ENCODE measurements around the gene NDUFB5. TPM values are rescaled to one million over a fixed set of nuclear protein-coding genes. Genes with fewer than 3 reads are reported as not detected.
A peak's percentile ranks its signal among the peaks of the same experiment; 100 is the strongest.

The NDUFB5 gene
- total and polyA plus RNA-seq, 4 donors: 44.8 to 149 (median 73.2) TPM

GRCh38 chr3:179653096-179653797 is 48.7 kb downstream of the NDUFB5 start:
- H3K36me3 ChIP-seq (ENCODE audit: control insufficient read depth in 4 of 4, insufficient read depth in 4 of 4, low read length in 4 of 4): no peaks in the 10 kb centered on the region
- no peak for TF ChIP-seq CTCF (IDR thresholded peaks at IDR 0.05; ENCODE audit: control extremely low read depth, extremely low read depth)
- no peaks in the 10 kb centered on the region for H3K9me3 ChIP-seq (ENCODE audit: control insufficient read depth in 4 of 4, insufficient read depth in 3 of 4, low read length in 3 of 4)
- DNase-seq (peak; percentile 85 to 88 (median 87)), ATAC-seq (ENCODE audit: insufficient read depth, low FRiP score) (peak; percentile 75)
- peaks cover 0 to 10% (median 6%) of the 10 kb centered on the region in 5 donors for H3K4me1 ChIP-seq (ENCODE audit: control insufficient read depth in 5 of 5, insufficient read depth in 5 of 5, low read length in 5 of 5)
- peak overlapping the region; percentile 84 for H3K4me3 ChIP-seq
- H3K27me3 ChIP-seq (ENCODE audit: control insufficient read depth in 3 of 3, insufficient read depth in 3 of 3, low read length in 2 of 3): no peaks in the 10 kb centered on the region
- peak overlapping the region; percentile 76 to 84 for H3K9ac ChIP-seq (ENCODE audit: insufficient read depth in 1 of 2, low read length in 2 of 2)
- WGBS, 2 donors: 0% methylated on average over 72 to 77 of the region's 77 CpGs
- peak overlapping the region; percentile 93 to 95 for H3K27ac ChIP-seq (ENCODE audit: low read depth in 1 of 2, low read length in 1 of 2)

GRCh38 chr3:179655236-179655635 is 50.6 kb downstream of the NDUFB5 start:
- 73 to 87% methylated on average over 2 of the region's 2 CpGs for WGBS, 2 donors
- no peaks in the 10 kb centered on the region for H3K27me3 ChIP-seq (ENCODE audit: control insufficient read depth in 3 of 3, insufficient read depth in 3 of 3, low read length in 2 of 3)
- no peak for TF ChIP-seq CTCF (IDR thresholded peaks at IDR 0.05; ENCODE audit: control extremely low read depth, extremely low read depth)
- no peaks in the 10 kb centered on the region for H3K36me3 ChIP-seq (ENCODE audit: control insufficient read depth in 4 of 4, insufficient read depth in 4 of 4, low read length in 4 of 4)
- H3K4me3 ChIP-seq: no peak overlapping the region
- H3K9ac ChIP-seq (ENCODE audit: insufficient read depth in 1 of 2, low read length in 2 of 2): no peak overlapping the region
- ATAC-seq (ENCODE audit: insufficient read depth, low FRiP score) (no peak), DNase-seq (no peak)
- H3K9me3 ChIP-seq (ENCODE audit: control insufficient read depth in 4 of 4, insufficient read depth in 3 of 4, low read length in 3 of 4): no peaks in the 10 kb centered on the region
- peaks cover 0 to 10% (median 8%) of the 10 kb centered on the region in 5 donors for H3K4me1 ChIP-seq (ENCODE audit: control insufficient read depth in 5 of 5, insufficient read depth in 5 of 5, low read length in 5 of 5)
- peak overlapping the region in 1 of 2 donors; percentile 79 for H3K27ac ChIP-seq (ENCODE audit: low read depth in 1 of 2, low read length in 1 of 2)

GRCh38 chr3:179658606-179659005 is 54.0 kb downstream of the NDUFB5 start:
- DNase-seq (no peak), ATAC-seq (ENCODE audit: insufficient read depth, low FRiP score) (no peak)
- no peak overlapping the region for H3K27ac ChIP-seq (ENCODE audit: low read depth in 1 of 2, low read length in 1 of 2)
- peaks cover 0 to 27% (median 5%) of the 10 kb centered on the region in 5 donors for H3K4me1 ChIP-seq (ENCODE audit: control insufficient read depth in 5 of 5, insufficient read depth in 5 of 5, low read length in 5 of 5)
- no peaks in the 10 kb centered on the region for H3K36me3 ChIP-seq (ENCODE audit: control insufficient read depth in 4 of 4, insufficient read depth in 4 of 4, low read length in 4 of 4)
- no peak overlapping the region for H3K9ac ChIP-seq (ENCODE audit: insufficient read depth in 1 of 2, low read length in 2 of 2)
- no peaks in the 10 kb centered on the region for H3K9me3 ChIP-seq (ENCODE audit: control insufficient read depth in 4 of 4, insufficient read depth in 3 of 4, low read length in 3 of 4)
- no peak for TF ChIP-seq CTCF (IDR thresholded peaks at IDR 0.05; ENCODE audit: control extremely low read depth, extremely low read depth)
- no peak overlapping the region for H3K4me3 ChIP-seq
- H3K27me3 ChIP-seq (ENCODE audit: control insufficient read depth in 3 of 3, insufficient read depth in 3 of 3, low read length in 2 of 3): no peaks in the 10 kb centered on the region
- WGBS, 2 donors: 90 to 94% methylated on average over 2 of the region's 2 CpGs

Data from lung (tissue), 12 donors.